Right atrium auricular region (tissue), 2 donors: Measurements from ENCODE around the gene QRFPR. TPM values are rescaled to one million over a fixed set of nuclear protein-coding genes. Genes with fewer than 3 reads are reported as not detected.
A peak's percentile ranks its signal among the peaks of the same experiment; 100 is the strongest.
"Not testable (repeated sequence)": the region's sequence is repeated elsewhere in the genome, so short reads cannot be mapped to it uniquely, and the experiment has no call there.

Source experiments
- DNase-seq: peaks from one replicate; pipeline ENCODE4 v3.0.0-alpha.2; 2019; ENCODE audit warnings: low spot score
- H3K27ac ChIP-seq, 2 donors: fragments of 200-600 bp; sonication (generic); 1 replicate in 1 of 2; 2 replicates in 1 of 2; pipeline ENCODE4 v1.5.1; 2016 to 2019
- H3K27me3 ChIP-seq, 2 donors: fragments of 200-600 bp; sonication (generic); one replicate each; pipeline versions ENCODE4 v1.5.1 to v1.6.0; 2017 to 2019
- H3K36me3 ChIP-seq: fragments of 200-600 bp; sonication (generic); one replicate; pipeline ENCODE4 v1.5.1; 2016
- H3K4me1 ChIP-seq, 2 donors: fragments of 200-600 bp; sonication (generic); one replicate each; pipeline versions ENCODE4 v1.5.1 to v1.6.0; 2017 to 2019
- H3K4me3 ChIP-seq, 2 donors: fragments of 200-600 bp; sonication (generic); 1 replicate in 1 of 2; 2 replicates in 1 of 2; pipeline ENCODE4 v1.5.1; 2017 to 2019; ENCODE audit warnings: mild to moderate bottlenecking in 1 of 2, moderate library complexity in 1 of 2
- H3K9me3 ChIP-seq, 2 donors: fragments of 200-600 bp; sonication (generic); one replicate each; pipeline ENCODE4 v1.5.1; 2019
- CTCF ChIP-seq, 2 donors: fragments of 200-600 bp; sonication (generic); IDR thresholded peaks; one replicate each; pipeline ENCODE4 v1.5.1; 2019; ENCODE audit warnings: antibody characterized with exemption in 2 of 2
- total RNA-seq, 2 donors: library from RNA; depleted of rRNA; stranded (reverse); fragments of >200 nt; gene quantifications; one replicate each; pipeline ENCODE4 v1.1.0, GENCODE V29; 2016

QRFPR gene
- total RNA-seq, result 1 to 10 TPM; 1.6 to 1.8 TPM

DNA sequence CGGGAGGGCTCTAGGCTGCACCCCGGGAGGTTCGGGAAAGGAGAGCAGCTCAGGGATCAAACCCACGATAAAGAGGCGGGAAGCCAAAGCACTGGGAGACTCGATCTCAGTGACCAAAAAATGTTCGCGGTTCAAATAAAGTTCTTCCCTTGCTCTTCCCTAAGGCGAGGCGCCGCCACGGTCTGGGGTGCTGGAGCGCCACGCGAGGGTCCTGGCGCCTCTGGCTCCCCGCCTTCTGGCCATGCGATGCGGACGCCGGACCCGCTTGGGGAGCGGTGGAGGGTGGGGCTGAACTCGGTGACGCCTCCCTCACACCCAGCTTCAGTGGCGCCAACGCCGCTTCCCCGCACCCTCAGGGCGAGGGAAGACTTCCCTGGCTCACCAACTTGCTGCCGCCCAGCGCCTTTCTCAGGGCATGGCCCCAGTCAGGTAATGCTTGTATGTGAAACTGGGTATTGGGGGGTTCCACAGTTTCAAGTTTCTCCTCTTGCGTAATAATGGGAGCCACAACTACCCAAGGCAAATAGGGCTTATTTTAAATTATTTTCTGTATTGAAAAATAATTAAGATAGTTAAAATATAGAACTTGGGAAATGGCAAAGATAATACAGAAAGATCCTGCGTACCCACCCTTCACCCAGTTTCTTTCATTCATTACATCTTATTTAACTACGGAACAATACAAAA is at the start of gene QRFPR:
Gene QRFPR, minus strand, starts transcription at position 243 of the 687 bp plus-strand sequence. CDS start 371 bp downstream, outside the sequence.
- peak within 1 kb of the TSS; percentile 43 to 57 for H3K4me3 ChIP-seq
- no peaks in the 10 kb centered on the region for H3K9me3 ChIP-seq
- no peaks in the 10 kb centered on the region for H3K27me3 ChIP-seq
- H3K36me3 ChIP-seq, result no peaks in the 10 kb centered on the region
- peaks cover 0 to 12% of the 10 kb centered on the region in 2 donors for H3K4me1 ChIP-seq
- TF ChIP-seq CTCF (IDR thresholded peaks at IDR 0.05), result no peak
- no peak for DNase-seq
- H3K27ac ChIP-seq, result no peak within 1 kb of the TSS

- no peaks in the 10 kb centered on the region for H3K36me3 ChIP-seq
- H3K4me1 ChIP-seq, result no peaks in the 10 kb centered on the region
- no peak for DNase-seq
- H3K9me3 ChIP-seq, result no peaks in the 10 kb centered on the region
- no peaks in the 10 kb centered on the region for H3K27me3 ChIP-seq
- no peak for TF ChIP-seq CTCF (IDR thresholded peaks at IDR 0.05)
- no peak overlapping the region for H3K27ac ChIP-seq
- no peak overlapping the region for H3K4me3 ChIP-seq
Measured at GRCh38 chr4:121428721-121429120, 47.9 kb upstream of the QRFPR start.

DNA sequence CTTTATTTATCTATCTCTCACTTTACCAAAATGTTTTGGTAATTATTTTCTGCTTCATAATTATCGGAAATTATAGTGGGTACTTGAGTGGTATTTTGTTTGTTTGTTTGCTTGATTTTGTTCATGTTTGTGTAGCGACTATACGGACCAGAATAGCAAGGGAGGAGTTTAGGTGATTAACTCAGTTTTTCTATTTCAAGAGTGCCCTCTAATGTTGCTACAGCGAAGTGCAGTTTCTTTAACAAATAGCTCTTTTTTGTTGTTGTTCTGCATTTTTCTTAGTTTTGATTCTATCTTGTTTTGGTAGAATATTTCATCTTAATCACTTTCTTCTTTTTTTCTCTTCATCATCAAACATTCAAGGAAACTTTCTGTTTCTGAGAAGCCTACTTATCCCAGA is 40.8 kb upstream of the QRFPR start:
- Histone ChIP-seq H3K4me1 (no peaks in the 10 kb centered on the region), H3K4me3 (no peak overlapping the region), H3K27me3 (no peaks in the 10 kb centered on the region), H3K36me3 (no peaks in the 10 kb centered on the region), H3K9me3 (no peaks in the 10 kb centered on the region), H3K27ac (no peak overlapping the region)
- DNase-seq, result no peak
- TF ChIP-seq CTCF (IDR thresholded peaks at IDR 0.05), result peak; percentile 33 to 61

DNA sequence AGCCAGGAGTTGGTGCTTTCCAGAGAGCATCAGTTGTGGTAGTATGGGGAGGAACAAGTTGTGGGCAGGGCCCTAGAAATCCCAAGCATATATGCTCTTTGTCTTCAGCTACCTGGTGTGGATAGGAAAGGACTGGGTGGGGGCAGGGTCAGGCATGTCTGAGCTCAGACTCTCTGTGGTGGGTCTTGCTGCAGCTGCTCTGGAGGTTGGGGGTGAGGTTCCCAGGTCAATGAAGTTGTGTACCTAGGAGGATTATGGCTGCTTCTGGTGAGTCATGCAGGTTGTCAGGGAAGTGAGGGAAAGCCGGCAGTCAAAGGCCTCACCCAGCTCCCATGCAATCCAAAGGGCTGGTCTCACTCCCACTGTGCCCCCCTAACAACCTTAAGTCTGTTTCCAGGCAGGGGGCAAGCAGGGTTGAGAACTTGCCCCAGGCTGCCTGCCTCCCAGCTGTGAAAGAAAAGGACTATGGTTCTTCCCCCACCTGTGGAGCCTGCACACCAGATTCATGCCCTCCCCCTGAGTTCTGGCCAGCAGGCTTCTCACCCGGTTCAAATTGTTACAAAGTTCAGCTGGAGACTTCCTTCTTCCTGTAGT is 30.4 kb upstream of the QRFPR start:
- H3K4me1 ChIP-seq, result no peaks in the 10 kb centered on the region
- no peak overlapping the region for H3K4me3 ChIP-seq
- no peaks in the 10 kb centered on the region for H3K27me3 ChIP-seq
- DNase-seq, result no peak
- H3K9me3 ChIP-seq, result peaks cover 0 to 8% of the 10 kb centered on the region in 2 donors
- no peaks in the 10 kb centered on the region for H3K36me3 ChIP-seq
- no peak for TF ChIP-seq CTCF (IDR thresholded peaks at IDR 0.05)
- H3K27ac ChIP-seq, result no peak overlapping the region

- not testable (repeated sequence) for H3K27ac ChIP-seq, DNase-seq, H3K9me3 ChIP-seq, H3K27me3 ChIP-seq, H3K4me1 ChIP-seq, H3K4me3 ChIP-seq, H3K36me3 ChIP-seq
Measured at GRCh38 chr4:121408567-121408966, 27.7 kb upstream of the QRFPR start.

GRCh38 chr4:121400632-121401031 is 19.8 kb upstream of the QRFPR start:
- TF ChIP-seq CTCF (IDR thresholded peaks at IDR 0.05), result no peak
- Histone ChIP-seq H3K4me3 (no peak overlapping the region), H3K4me1 (no peaks in the 10 kb centered on the region), H3K27ac (no peak overlapping the region), H3K36me3 (no peaks in the 10 kb centered on the region), H3K27me3 (no peaks in the 10 kb centered on the region), H3K9me3 (no peaks in the 10 kb centered on the region)
- no peak for DNase-seq
